Sigmoid colon (tissue), 4 donors: ENCODE data around the gene MED17.

ENCODE experiments used
- CTCF ChIP-seq, 4 experiments: fragments of 450-650 bp in 3 of 4; fragments of 200-600 bp in 1 of 4; IDR thresholded peaks; one replicate each; pipeline ENCODE4 v1.5.1; 2016 to 2019; ENCODE audit warnings: antibody characterized with exemption in 4 of 4, mild to moderate bottlenecking in 3 of 4, moderate library complexity in 2 of 4
- EP300 ChIP-seq, 4 donors: sonication (generic); formaldehyde crosslinking; IDR thresholded peaks; one replicate each; pipeline ENCODE4 v1.6.1; 2017; ENCODE audit warnings: antibody characterized with exemption in 4 of 4
- POLR2A ChIP-seq, 2 donors: fragments of 450-650 bp; IDR thresholded peaks; one replicate each; pipeline ENCODE4 v1.6.1; 2016; ENCODE audit warnings: antibody characterized with exemption in 2 of 2, mild to moderate bottlenecking in 2 of 2, moderate library complexity in 2 of 2
- POLR2AphosphoS5 ChIP-seq, 4 donors: sonication (generic); formaldehyde crosslinking; IDR thresholded peaks; one replicate each; pipeline ENCODE4 v1.6.1; 2017; ENCODE audit warnings: antibody characterized with exemption in 4 of 4

- TF ChIP-seq CTCF (IDR thresholded peaks at IDR 0.05) (no peak), POLR2A (IDR thresholded peaks at IDR 0.05) (no peak), EP300 (IDR thresholded peaks at IDR 0.05) (no peak), POLR2AphosphoS5 (IDR thresholded peaks at IDR 0.05) (no peak)
Observed at GRCh38 chr11:93801366-93801765, 17.3 kb downstream of the MED17 start.
